Upper lobe of left lung (tissue), 6 donors: ENCODE measurements around the gene OPTC. TPM values are rescaled to one million over a fixed set of nuclear protein-coding genes. Genes with fewer than 3 reads are reported as not detected.

Experiments
- ATAC-seq, 2 donors: fragments of 200-7000 bp; cut with Tn5 transposase; one replicate each; pipeline ENCODE4 v1.9.1; 2022; ENCODE audit warnings: mild to moderate bottlenecking in 2 of 2, moderate library complexity in 2 of 2; ENCODE audit not compliant: low FRiP score in 2 of 2
- DNase-seq, 2 donors: peaks; one replicate each; pipeline ENCODE4 v3.0.0-alpha.2; 2019 to 2020
- H3K27ac ChIP-seq, 4 donors: fragments of 200-600 bp; sonication (generic); one replicate each; pipeline ENCODE4 v1.5.1; 2016 to 2019
- H3K27me3 ChIP-seq, 4 donors: fragments of 200-600 bp; sonication (generic); one replicate each; pipeline ENCODE4 v1.5.1; 2017 to 2019
- H3K36me3 ChIP-seq, 4 donors: fragments of 200-600 bp; sonication (generic); one replicate each; pipeline ENCODE4 v1.5.1; 2016 to 2019
- H3K4me1 ChIP-seq, 4 donors: fragments of 200-600 bp; sonication (generic); one replicate each; pipeline ENCODE4 v1.5.1; 2018 to 2019
- H3K4me3 ChIP-seq, 4 donors: fragments of 200-600 bp; sonication (generic); one replicate each; pipeline ENCODE4 v1.5.1; 2017 to 2019; ENCODE audit warnings: mild to moderate bottlenecking in 2 of 4, moderate library complexity in 1 of 4
- H3K9me3 ChIP-seq, 4 donors: fragments of 200-600 bp; sonication (generic); one replicate each; pipeline ENCODE4 v1.5.1; 2018 to 2019
- CTCF ChIP-seq, 6 experiments: fragments of 450-650 bp in 4 of 6; fragments of 200-600 bp in 2 of 6; sonication (generic) in 2 of 6; IDR thresholded peaks; one replicate each; pipeline ENCODE4 v1.5.1; 2016 to 2019; ENCODE audit warnings: antibody characterized with exemption in 6 of 6
- EP300 ChIP-seq, 4 donors: sonication (generic); formaldehyde crosslinking; IDR thresholded peaks; one replicate each; pipeline ENCODE4 v1.5.1; 2017; ENCODE audit warnings: antibody characterized with exemption in 4 of 4, control low read depth in 2 of 4
- POLR2A ChIP-seq, 4 donors: fragments of 450-650 bp; IDR thresholded peaks; one replicate each; pipeline ENCODE4 v1.5.1; 2016 to 2017; ENCODE audit warnings: antibody characterized with exemption in 4 of 4, mild to moderate bottlenecking in 2 of 4
- POLR2AphosphoS5 ChIP-seq, 2 donors: sonication (generic); formaldehyde crosslinking; IDR thresholded peaks; one replicate each; pipeline ENCODE4 v1.5.1; 2017; ENCODE audit warnings: antibody characterized with exemption in 2 of 2
- WGBS, 2 donors: methylation state at CpG; one replicate each; pipeline ENCODE4 v1.1.5; 2017 to 2018; 5-methylcytosine and 5-hydroxymethylcytosine counted together
- total RNA-seq, 6 donors: library from RNA; depleted of rRNA in 4 of 6; stranded (reverse); fragments of >200 nt in 4 of 6; gene quantifications; one replicate each; pipeline versions ENCODE4 v1.1.0 to v1.2.1, GENCODE V29; 2016 to 2021
- donor health status: DM: no; HTN: no; CAD: no; lungs with moderate emphysema.
- donor health status: DM: no; HTN: yes; CAD: no; lungs with severe emphysema.

Gene OPTC
- total RNA-seq, 6 donors from 2014 or later: not detected

- peaks cover 0 to 4% (median 1%) of the 10 kb centered on the region in 4 donors for H3K4me1 ChIP-seq
- H3K4me3 ChIP-seq: peak within 1 kb of the TSS in 3 of 4 donors; percentile 32 to 47 (median 42)
- WGBS, 2 donors: 37 to 44% methylated on average over 8 of the region's 8 CpGs
- no peaks in the 10 kb centered on the region for H3K36me3 ChIP-seq
- ATAC-seq: peak in 1 of 2 donors; percentile 77
- no peaks in the 10 kb centered on the region for H3K9me3 ChIP-seq
- H3K27me3 ChIP-seq: no peaks in the 10 kb centered on the region
- peak within 1 kb of the TSS; percentile 51 to 78 (median 74) for H3K27ac ChIP-seq
- TF ChIP-seq POLR2AphosphoS5 (IDR thresholded peaks at IDR 0.05): peak in 1 of 2 donors; percentile 72
- peak in 1 of 4 donors; percentile 39 for TF ChIP-seq POLR2A (IDR thresholded peaks at IDR 0.05)
- no peak for TF ChIP-seq EP300 (IDR thresholded peaks at IDR 0.05)
- DNase-seq: no peak
Measured at GRCh38 chr1:203475012-203475981, 18.7 kb upstream of the OPTC start, which contains the start of gene PRELP. Gene PRELP, plus strand, starts transcription at chr1:203475806. Its CDS starts 7,379 bp downstream, at chr1:203483185.

GRCh38 chr1:203476216-203476814, 17.6 kb upstream of the OPTC start:
- H3K4me3 ChIP-seq: peak overlapping the region in 3 of 4 donors; percentile 32 to 47 (median 42)
- H3K4me1 ChIP-seq: peaks cover 7 to 10% (median 9%) of the 10 kb centered on the region in 4 donors
- no peak for TF ChIP-seq POLR2AphosphoS5 (IDR thresholded peaks at IDR 0.05)
- no peak for TF ChIP-seq EP300 (IDR thresholded peaks at IDR 0.05)
- TF ChIP-seq CTCF (IDR thresholded peaks at IDR 0.05): no peak
- no peak for TF ChIP-seq POLR2A (IDR thresholded peaks at IDR 0.05)
- no peaks in the 10 kb centered on the region for H3K9me3 ChIP-seq
- H3K27me3 ChIP-seq: no peaks in the 10 kb centered on the region
- ATAC-seq (no peak), DNase-seq (no peak)
- peak overlapping the region; percentile 51 to 78 (median 74) for H3K27ac ChIP-seq
- 59 to 69% methylated on average over 9 of the region's 9 CpGs for WGBS, 2 donors
- H3K36me3 ChIP-seq: no peaks in the 10 kb centered on the region

- no peak for DNase-seq
- TF ChIP-seq EP300 (IDR thresholded peaks at IDR 0.05) (no peak), CTCF (IDR thresholded peaks at IDR 0.05) (no peak), POLR2A (IDR thresholded peaks at IDR 0.05) (no peak), POLR2AphosphoS5 (IDR thresholded peaks at IDR 0.05) (no peak)
- WGBS, 2 donors: 81 to 84% methylated on average over 3 of the region's 3 CpGs
- H3K27me3 ChIP-seq: no peaks in the 10 kb centered on the region
- H3K4me1 ChIP-seq: peaks cover 7 to 17% (median 12%) of the 10 kb centered on the region in 4 donors
- peak overlapping the region; percentile 44 to 78 (median 74) for H3K27ac ChIP-seq
- no peaks in the 10 kb centered on the region for H3K9me3 ChIP-seq
- no peaks in the 10 kb centered on the region for H3K36me3 ChIP-seq
- peak overlapping the region; percentile 8 to 47 (median 37) for H3K4me3 ChIP-seq
- no peak for ATAC-seq
Measured at GRCh38 chr1:203477748-203478147, 16.2 kb upstream of the OPTC start.

- peak overlapping the region in 3 of 4 donors; percentile 32 to 47 (median 42) for H3K4me3 ChIP-seq
- peak overlapping the region in 3 of 4 donors; percentile 70 to 78 (median 77) for H3K27ac ChIP-seq
- TF ChIP-seq CTCF (IDR thresholded peaks at IDR 0.05) (no peak), POLR2A (IDR thresholded peaks at IDR 0.05) (no peak), EP300 (IDR thresholded peaks at IDR 0.05) (no peak), POLR2AphosphoS5 (IDR thresholded peaks at IDR 0.05) (no peak)
- DNase-seq (no peak), ATAC-seq (no peak)
- H3K4me1 ChIP-seq: peaks cover 7 to 17% (median 12%) of the 10 kb centered on the region in 4 donors
- 69 to 77% methylated on average over 3 of the region's 3 CpGs for WGBS, 2 donors
- no peaks in the 10 kb centered on the region for H3K36me3 ChIP-seq
- H3K9me3 ChIP-seq: no peaks in the 10 kb centered on the region
- H3K27me3 ChIP-seq: no peaks in the 10 kb centered on the region
Measured at GRCh38 chr1:203478231-203478630, 15.7 kb upstream of the OPTC start.

GRCh38 chr1:203478986-203479385, 15.0 kb upstream of the OPTC start:
- 89 to 91% methylated on average over 5 of the region's 5 CpGs for WGBS, 2 donors
- no peaks in the 10 kb centered on the region for H3K27me3 ChIP-seq
- H3K4me1 ChIP-seq: peaks cover 7 to 17% (median 12%) of the 10 kb centered on the region in 4 donors
- ATAC-seq (no peak), DNase-seq (no peak)
- TF ChIP-seq EP300 (IDR thresholded peaks at IDR 0.05): no peak
- H3K27ac ChIP-seq: peak overlapping the region in 3 of 4 donors; percentile 70 to 78 (median 77)
- peaks cover 0 to 3% (median 0%) of the 10 kb centered on the region in 4 donors for H3K36me3 ChIP-seq
- H3K4me3 ChIP-seq: peak overlapping the region in 3 of 4 donors; percentile 32 to 47 (median 42)
- no peaks in the 10 kb centered on the region for H3K9me3 ChIP-seq
